Measurements from ENCODE around the gene ZNHIT3.

- TF ChIP-seq CTCF (IDR thresholded peaks at IDR 0.05), result no peak
- no peak for TF ChIP-seq EP300 (IDR thresholded peaks at IDR 0.05)
Measured at GRCh38 chr17:36501963-36502362, 15.5 kb downstream of the ZNHIT3 start.
